ENCODE results near the gene SRP68.

Gene SRP68

DNA sequence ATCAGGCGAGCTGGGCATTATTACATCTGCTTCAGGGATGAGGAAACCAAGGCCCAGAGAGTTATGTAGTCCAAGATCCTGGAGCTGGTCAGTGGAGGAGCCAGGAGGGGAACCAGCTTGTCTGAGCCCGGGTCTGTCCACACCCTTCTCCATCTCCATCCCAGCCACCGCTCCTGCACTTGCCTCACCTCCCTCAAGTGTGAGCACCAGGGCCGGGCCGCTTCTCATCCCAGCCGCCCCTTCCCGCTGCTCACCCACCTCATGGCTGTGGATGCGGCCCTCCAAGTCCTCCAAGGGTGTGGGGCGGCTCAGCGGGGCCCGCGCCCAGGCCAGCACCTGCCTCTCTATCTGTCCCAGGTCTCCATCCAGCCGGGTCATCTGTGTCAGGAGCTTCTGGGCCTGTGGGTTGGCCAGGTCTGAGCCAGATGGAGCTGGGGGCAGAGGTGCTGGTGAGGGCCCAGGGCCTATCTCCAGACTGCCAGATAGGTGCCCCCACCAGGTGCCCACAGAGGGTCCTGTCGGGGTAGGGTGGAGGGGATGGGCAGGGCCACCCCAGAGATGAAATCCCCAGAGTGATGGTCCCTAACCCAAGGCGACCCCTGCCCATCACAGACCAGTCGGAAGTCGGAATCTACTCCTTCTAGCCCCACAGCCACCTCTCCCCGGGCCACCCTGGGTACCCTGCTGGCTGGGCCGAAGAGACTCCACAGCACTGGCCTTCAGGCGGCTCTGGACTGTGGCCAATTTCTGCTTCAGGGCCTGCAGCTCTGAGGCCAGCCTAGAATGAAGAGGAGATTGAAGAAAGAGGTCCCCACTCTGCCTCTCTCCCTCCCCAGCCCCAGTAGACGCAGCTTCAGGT, 54.6 kb downstream of the SRP68 start:
- FAIRE-seq = no peak

DNA sequence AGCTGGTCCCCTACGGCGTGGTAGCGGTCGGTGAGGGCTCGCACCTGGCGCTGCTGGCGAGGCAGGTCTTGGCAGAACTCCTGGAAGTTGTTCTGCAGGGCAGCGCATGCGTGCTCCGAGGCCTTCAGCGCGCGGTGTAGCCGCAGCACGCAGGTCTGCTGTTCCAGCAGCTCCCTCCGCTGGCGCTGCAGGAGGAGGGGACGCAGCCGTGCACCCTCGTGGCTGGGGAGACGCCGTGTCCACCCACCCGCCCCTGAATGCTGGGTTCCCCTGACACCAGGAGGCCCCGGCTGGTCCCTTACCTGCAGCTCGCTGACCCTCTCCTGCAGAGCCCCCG, 57.4 kb downstream of the SRP68 start:
- FAIRE-seq = no peak

GRCh38 chr17:76014100-76014924, 58.0 kb downstream of the SRP68 start:
- no peak for FAIRE-seq

- no peak for FAIRE-seq
Measured at GRCh38 chr17:76013377-76013932, 58.9 kb downstream of the SRP68 start.

DNA sequence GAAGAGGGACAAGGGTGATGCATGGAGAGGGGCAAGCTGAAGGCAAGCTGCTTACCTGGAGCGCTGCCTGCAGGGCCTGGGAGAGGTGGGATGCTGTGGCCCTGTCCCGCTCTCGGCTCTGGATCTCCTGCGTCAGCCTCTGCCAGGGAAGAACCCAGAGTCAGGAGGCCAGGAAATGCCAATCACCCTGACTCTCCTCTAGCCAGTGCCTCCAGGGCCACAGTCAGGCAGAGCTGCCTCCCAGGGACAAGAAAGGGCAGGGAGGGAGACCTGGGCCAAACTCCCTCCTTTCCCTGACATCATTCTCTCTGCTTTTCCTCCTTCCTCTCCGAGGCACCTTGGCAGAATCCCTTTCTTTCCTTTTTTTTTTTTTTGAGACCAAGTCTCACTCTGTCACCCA, 60.4 kb downstream of the SRP68 start:
- no peak for FAIRE-seq

GRCh38 chr17:76009969-76010661, 62.2 kb downstream of the SRP68 start:
- no peak for FAIRE-seq

DNA sequence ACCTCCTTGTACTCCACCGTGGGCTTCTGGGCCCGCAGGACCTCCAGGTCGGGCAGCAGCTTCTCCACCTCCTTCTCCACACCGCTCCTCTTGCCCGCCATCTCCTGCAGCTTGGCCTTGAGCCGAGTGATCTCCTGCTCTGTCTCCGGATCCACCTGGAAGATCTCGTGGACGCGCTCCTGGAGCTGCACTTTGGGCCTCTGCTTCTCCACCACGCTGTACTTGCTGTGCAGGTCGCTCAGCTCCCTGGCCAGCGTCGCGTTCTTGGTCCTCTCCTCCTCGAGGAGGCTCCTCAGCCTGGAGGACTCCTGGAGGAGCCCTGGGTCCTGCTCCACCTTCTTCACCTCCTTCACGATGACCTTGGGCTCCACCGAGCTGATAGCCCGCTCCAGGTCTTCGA, 62.9 kb downstream of the SRP68 start:
- no peak for FAIRE-seq

DNA sequence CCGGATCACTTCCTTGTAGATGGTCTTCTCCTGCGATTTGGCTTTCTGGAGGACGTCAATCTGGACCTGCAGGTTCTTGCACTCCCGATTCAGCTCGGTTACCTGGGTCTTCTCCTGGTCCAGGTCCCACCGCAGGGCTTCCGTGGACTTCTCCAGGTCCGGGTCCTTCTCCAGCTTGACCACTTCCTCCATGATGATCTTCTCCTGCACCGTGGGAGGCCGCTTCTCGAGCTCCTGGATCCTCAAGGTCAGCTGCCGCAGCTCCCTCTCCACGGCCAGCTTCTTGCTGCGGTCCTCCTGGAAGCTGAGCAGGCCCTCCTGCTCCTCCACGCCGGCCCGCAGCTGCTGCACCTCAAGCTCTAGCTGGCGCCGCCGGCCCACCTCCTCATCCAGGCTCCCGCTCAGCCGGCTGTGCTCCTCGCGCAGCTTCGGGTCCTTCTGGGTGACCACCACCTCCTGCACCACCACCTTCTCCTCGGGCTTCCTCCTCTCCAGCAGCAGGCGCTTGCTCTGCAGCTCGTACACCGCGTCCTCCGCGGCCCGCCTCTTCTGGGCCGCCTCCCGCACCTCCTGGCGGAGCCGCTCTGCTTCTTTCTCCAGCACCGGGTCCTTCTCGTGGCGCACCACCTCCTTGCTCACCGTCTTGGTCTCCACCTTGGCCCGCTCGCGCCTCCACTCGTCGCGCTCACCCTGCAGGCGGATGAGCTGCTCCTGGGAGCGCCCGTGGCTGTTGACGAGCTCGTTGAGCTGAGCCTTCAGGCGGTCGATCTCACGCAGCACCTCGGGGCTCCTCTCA, 63.5 kb downstream of the SRP68 start:
- no peak for FAIRE-seq

DNA sequence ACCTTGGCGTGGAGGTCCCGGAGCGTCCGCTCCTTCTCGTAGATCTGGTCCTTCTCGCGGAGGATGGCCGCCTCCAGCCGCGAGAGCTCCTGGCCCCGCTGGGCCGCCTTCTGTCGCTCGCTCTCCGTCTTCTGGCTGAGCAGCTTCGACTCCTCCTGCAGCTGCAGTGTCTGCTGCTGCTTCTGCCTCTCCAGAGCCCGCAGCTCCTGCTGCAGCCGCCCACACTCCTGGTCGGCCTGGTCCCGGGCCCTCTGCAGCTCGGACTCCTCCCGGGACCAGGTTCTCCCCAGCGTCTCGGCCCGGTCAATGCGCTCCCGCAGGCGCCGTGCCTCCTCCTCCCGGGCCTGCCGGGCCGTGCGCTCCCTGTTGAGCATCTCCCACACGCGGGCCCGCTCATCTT, 64.1 kb downstream of the SRP68 start:
- no peak for FAIRE-seq

DNA sequence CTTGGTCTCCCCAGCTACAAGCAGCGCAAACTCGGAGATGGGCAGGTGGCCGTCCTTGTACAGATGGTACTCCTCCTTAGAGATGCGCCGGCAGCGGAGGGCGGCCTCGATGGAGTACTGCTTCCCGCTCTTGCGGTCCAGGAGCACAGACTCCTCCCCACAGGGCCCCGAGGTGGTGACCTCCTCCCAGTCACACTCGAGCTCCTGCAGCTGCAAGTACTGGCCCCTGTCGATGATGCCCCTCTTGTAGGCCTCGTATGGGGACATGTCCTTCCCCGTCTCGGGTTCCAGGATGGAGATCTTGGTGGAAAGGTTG, 64.5 kb downstream of the SRP68 start:
- FAIRE-seq = no peak

DNA sequence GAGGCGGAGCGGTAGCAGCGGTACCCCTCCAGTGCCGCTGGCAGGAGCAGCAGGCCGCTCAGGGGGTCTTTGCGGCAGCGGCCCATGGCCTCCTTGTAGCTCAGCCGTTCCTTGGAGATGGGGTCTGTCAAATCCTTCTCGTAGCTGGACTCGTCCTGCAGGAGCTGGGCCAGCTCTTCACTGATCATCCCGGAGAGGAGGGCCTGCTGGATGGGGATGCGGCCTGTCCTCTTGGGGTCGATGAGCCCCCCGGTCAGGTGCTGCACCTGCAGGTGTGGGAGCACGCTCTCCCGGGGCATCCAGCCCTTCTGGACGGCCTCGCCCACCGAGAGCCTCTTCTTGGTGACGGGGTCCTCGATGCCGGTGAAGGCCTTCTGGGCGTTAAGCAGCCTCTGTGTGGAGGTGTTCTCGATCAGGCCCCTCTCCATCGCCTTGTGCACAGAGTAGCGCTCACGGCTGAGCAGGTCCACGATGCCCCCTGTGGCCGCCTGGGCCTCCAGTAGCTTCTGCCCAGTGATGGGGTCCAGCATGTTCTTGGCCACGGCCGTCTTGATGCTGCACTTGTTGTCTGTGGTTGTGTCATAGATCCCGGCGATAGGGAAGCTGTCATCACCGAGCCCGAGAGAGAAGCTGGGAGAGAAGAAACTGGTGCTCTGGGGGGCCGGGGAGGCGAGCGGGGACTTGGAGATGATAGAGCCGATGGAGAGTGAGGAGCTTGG, 65.0 kb downstream of the SRP68 start:
- FAIRE-seq = no peak

DNA sequence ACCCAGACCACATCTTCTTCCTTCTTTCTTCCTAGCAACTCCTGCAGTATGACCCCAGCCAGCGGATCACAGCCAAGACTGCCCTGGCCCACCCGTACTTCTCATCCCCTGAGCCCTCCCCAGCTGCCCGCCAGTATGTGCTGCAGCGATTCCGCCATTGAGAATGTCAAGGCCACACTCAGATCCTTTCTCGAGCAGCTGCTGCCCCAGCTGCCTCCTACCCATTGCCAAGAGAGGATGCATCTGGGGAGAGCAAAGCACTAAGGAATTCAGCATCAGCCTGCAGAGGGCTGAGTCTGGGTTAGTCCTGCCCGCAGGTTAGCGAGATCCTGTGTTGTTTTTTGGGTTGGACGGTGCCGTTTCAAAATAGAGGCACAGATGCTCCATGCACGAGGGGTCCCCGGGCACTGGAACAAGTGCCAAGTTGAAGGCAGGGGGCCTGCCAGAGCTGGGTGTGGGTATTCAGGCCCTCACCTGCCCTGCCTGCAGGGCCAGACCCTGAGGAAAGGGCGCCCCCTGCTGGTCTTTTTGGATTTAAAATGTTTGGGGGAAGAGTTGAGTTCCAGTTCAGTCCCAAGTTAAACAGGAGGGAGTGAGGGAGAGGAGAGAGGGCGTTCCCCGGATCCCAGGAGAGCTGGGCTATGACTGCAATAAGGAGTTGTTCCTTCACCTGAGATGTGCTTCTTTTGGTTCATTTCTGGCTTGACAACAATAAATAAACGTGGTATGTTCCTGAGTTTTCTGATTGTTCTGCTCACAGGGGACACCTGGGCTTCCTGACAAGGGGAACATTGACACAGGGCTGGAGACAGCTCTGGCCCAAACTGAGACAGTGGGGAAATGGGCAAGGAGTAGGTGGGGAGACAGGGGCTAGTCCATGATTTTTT, 66.8 kb downstream of the SRP68 start:
- no peak for FAIRE-seq

GRCh38 chr17:76004750-76005262, 67.5 kb downstream of the SRP68 start:
- no peak for FAIRE-seq

- no peak for FAIRE-seq
Measured at GRCh38 chr17:76003915-76004314, 68.4 kb downstream of the SRP68 start.

GRCh38 chr17:76002100-76002499, 70.2 kb downstream of the SRP68 start:
- FAIRE-seq = no peak

DNA sequence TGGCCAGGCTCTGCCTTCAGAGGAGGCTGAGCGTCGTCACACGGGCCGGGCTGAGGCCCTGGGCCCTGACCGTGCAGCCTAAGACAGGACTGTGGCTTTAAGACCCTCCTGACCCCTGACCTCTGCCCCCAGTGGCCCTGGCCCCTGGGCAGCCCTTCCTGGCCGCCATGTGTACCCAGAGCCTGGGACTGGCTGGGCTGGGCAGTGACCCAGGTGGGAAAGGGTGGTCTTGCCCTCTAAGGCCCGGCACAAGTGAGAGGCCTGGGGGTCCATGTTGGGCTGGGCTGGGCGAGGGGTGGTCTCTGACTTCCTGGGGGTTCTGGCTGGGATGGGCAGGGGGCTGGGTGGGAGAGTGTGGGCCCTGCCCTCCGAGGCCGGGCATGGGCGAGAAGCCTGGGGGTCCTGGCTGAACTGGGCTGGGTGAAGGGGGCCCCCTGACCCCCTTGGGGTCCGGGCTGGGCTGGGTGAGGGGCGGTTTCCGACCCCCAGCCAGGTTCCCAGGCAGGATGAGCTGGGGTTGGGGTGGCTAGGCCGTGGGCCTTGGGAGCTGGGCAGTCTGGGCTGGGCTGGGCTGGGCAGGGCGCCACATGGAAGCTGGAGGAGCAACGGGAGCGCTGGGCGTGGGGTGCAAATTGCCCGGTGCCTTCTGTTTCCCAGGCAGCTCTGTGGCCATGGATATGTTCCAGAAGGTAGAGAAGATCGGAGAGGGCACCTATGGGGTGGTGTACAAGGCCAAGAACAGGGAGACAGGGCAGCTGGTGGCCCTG, 71.4 kb downstream of the SRP68 start, which contains the start of gene CDK3:
Gene CDK3, plus strand, starts transcription at position 101 of the 767 bp plus-strand sequence. Its CDS starts 571 bp downstream, at position 672.
- FAIRE-seq = no peak

GRCh38 chr17:76000016-76000754, 72.1 kb downstream of the SRP68 start:
- FAIRE-seq = no peak

GRCh38 chr17:75998327-75998795, 74.0 kb downstream of the SRP68 start:
- no peak for FAIRE-seq

All from TTC549 (cell line).